GM23338 (cell line): ENCODE data around the gene CYP4F8.

Source experiments
- CREB1 ChIP-seq: fragments of 250-450 bp; sonication (Bioruptor Pico); IDR thresholded peaks from 2 replicates; pipeline ENCODE4 v1.5.0; 2020; ENCODE audit warnings: low read depth, mild to moderate bottlenecking, moderate library complexity
- EZH2 ChIP-seq: fragments of 200-600 bp; sonication (generic); IDR thresholded peaks from one replicate; pipeline ENCODE4 v1.8.0; 2017; ENCODE audit warnings: antibody characterized with exemption, mild to moderate bottlenecking, low read depth; ENCODE audit not compliant: unreplicated experiment
- EZH2phosphoT487 ChIP-seq: fragments of 200-600 bp; sonication (generic); IDR thresholded peaks from one replicate; pipeline ENCODE4 v1.8.1; 2018; ENCODE audit warnings: antibody characterized with exemption; ENCODE audit not compliant: unreplicated experiment
- POLR2AphosphoS5 ChIP-seq: IDR thresholded peaks from 2 replicates; pipeline ENCODE4 v1.6.1; 2016; ENCODE audit warnings: antibody characterized with exemption, low read depth
- ZNF114 ChIP-seq: fragments of 250-450 bp; sonication (Bioruptor Pico); IDR thresholded peaks from 2 replicates; pipeline ENCODE4 v1.5.0; 2020; ENCODE audit warnings: mild to moderate bottlenecking, moderate library complexity
- ZNF331 ChIP-seq: fragments of 250-450 bp; sonication (Bioruptor Pico); IDR thresholded peaks from 2 replicates; pipeline ENCODE4 v1.5.0; 2020; ENCODE audit warnings: low read depth, mild to moderate bottlenecking, moderate library complexity
- TF ChIP-seq, protein P1 (sequence below), 2 experiments: fragments of 200-600 bp in 1 of 2; sonication (generic) in 1 of 2; conservative IDR thresholded peaks; 2 replicates each; pipeline versions ENCODE4 v1.5.1 to v1.6.1; 2016 to 2017; ENCODE audit warnings: antibody characterized with exemption in 2 of 2, low read depth in 2 of 2, mild to moderate bottlenecking in 2 of 2, moderate library complexity in 1 of 2
- TF ChIP-seq, protein P2 (sequence below): IDR thresholded peaks from one replicate; pipeline ENCODE4 v1.6.1; 2018; ENCODE audit warnings: antibody characterized with exemption; ENCODE audit not compliant: unreplicated experiment

DNA sequence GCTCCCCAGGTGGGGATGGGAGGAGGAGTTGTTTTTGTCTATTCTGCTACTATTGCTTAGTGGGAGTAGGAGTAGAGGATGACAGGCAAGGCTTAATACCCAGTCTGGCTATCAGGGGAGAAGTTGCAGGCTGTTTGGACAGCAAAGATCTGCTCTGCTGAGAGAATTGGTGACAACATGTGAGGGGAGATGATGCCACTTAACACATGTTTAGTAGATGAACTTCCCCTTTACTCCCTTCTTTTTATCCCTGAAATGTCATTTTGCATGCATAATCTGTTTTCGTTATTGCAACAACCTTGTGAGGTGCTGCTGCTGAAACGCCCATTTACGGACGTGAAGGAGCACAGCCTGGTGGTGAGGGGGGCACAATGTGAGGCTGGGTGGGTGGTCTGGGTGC, 54.9 kb downstream of the CYP4F8 start:
- TF ChIP-seq EZH2 = no peak
- TF ChIP-seq, protein P1, sequence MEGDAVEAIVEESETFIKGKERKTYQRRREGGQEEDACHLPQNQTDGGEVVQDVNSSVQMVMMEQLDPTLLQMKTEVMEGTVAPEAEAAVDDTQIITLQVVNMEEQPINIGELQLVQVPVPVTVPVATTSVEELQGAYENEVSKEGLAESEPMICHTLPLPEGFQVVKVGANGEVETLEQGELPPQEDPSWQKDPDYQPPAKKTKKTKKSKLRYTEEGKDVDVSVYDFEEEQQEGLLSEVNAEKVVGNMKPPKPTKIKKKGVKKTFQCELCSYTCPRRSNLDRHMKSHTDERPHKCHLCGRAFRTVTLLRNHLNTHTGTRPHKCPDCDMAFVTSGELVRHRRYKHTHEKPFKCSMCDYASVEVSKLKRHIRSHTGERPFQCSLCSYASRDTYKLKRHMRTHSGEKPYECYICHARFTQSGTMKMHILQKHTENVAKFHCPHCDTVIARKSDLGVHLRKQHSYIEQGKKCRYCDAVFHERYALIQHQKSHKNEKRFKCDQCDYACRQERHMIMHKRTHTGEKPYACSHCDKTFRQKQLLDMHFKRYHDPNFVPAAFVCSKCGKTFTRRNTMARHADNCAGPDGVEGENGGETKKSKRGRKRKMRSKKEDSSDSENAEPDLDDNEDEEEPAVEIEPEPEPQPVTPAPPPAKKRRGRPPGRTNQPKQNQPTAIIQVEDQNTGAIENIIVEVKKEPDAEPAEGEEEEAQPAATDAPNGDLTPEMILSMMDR (conservative IDR thresholded peaks at IDR 0.05; ENCODE audit: low read depth in 2 of 2) = no peak
- no peak for TF ChIP-seq POLR2AphosphoS5
- TF ChIP-seq EZH2phosphoT487 = no peak
- TF ChIP-seq, protein P2, sequence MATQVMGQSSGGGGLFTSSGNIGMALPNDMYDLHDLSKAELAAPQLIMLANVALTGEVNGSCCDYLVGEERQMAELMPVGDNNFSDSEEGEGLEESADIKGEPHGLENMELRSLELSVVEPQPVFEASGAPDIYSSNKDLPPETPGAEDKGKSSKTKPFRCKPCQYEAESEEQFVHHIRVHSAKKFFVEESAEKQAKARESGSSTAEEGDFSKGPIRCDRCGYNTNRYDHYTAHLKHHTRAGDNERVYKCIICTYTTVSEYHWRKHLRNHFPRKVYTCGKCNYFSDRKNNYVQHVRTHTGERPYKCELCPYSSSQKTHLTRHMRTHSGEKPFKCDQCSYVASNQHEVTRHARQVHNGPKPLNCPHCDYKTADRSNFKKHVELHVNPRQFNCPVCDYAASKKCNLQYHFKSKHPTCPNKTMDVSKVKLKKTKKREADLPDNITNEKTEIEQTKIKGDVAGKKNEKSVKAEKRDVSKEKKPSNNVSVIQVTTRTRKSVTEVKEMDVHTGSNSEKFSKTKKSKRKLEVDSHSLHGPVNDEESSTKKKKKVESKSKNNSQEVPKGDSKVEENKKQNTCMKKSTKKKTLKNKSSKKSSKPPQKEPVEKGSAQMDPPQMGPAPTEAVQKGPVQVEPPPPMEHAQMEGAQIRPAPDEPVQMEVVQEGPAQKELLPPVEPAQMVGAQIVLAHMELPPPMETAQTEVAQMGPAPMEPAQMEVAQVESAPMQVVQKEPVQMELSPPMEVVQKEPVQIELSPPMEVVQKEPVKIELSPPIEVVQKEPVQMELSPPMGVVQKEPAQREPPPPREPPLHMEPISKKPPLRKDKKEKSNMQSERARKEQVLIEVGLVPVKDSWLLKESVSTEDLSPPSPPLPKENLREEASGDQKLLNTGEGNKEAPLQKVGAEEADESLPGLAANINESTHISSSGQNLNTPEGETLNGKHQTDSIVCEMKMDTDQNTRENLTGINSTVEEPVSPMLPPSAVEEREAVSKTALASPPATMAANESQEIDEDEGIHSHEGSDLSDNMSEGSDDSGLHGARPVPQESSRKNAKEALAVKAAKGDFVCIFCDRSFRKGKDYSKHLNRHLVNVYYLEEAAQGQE = no peak
- TF ChIP-seq ZNF331 (CRISPR knock-in tag) = no peak
- TF ChIP-seq CREB1 (CRISPR knock-in tag) = no peak
- no peak for TF ChIP-seq ZNF114 (CRISPR knock-in tag)
